GM12872 (cell line): ENCODE results near the gene EZR.

ENCODE experiments used
- CTCF ChIP-seq: IDR thresholded peaks from 3 replicates; pipeline ENCODE4 v1.5.1; 2011; ENCODE audit warnings: low read depth, mild to moderate bottlenecking, low read length, moderate library complexity; ENCODE audit not compliant: insufficient read depth

The EZR gene

GRCh38 chr6:158725704-158726103, 93.5 kb downstream of the EZR start:
- no peak for TF ChIP-seq CTCF

- no peak for TF ChIP-seq CTCF
These were observed 96.9 kb downstream of the EZR start for GRCh38 chr6:158722176-158722729.

GRCh38 chr6:158718461-158719046, 100.6 kb downstream of the EZR start:
- peak; percentile 69 for TF ChIP-seq CTCF

GRCh38 chr6:158717341-158718330, 101.5 kb downstream of the EZR start:
- TF ChIP-seq CTCF: no peak
